ENCODE measurements around the gene BABAM2. TPM values are rescaled to one million over a fixed set of nuclear protein-coding genes. Genes with fewer than 3 reads are reported as not detected.
A peak's percentile ranks its signal among the peaks of the same experiment; 100 is the strongest.

Gene BABAM2
- total RNA-seq, 1 experiment from 2014 or later, result 27.1 TPM

DNA sequence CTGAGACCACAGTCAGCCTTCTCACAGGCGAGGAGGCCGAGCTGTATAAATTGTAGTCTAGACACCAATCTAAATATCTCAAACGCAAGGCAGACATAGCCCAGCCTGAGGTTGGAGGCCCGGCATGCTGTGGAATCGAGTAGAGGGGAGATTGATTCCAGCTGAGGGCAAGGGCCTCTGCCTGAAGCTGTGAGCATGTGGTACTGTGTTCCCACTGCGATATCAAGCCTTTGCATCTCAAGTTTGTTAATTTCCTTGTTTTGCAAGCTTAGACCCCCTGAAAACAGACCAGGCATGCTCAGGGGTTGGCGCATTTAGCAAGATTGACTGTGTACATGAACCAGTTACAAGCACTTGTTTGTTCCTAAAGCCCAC is 437.0 kb downstream of the BABAM2 start:
- peaks cover 27 to 38% of the 10 kb centered on the region in 2 experiments for H3K4me1 Mint-ChIP-seq

More for the DNA sequence above, 437.0 kb downstream of the BABAM2 start:
- no peak overlapping the region for H3K56ac ChIP-seq (ENCODE audit: insufficient read length, low read depth, low read length)
- no peak overlapping the region for H2BK12ac ChIP-seq (ENCODE audit: insufficient read length, low read depth, low read length)
- H3K27ac ChIP-seq (ENCODE audit: insufficient read length, low read depth, low read length), result no peak overlapping the region
- no peaks in the 10 kb centered on the region for H3K27me3 Mint-ChIP-seq (ENCODE audit: low read depth)
- H4K5ac ChIP-seq (ENCODE audit: insufficient read length, low read depth, low read length), result no peak overlapping the region
- H3K4me1 ChIP-seq (ENCODE audit: insufficient read depth, low read length), result no peaks in the 10 kb centered on the region; the same call in 1 of the 2 replicates
- H3K27me3 ChIP-seq (ENCODE audit: insufficient read depth, low read length), result no peaks in the 10 kb centered on the region
- H3K79me2 ChIP-seq (ENCODE audit: insufficient read depth, low read length), result no peaks in the 10 kb centered on the region
- H3K18ac ChIP-seq (ENCODE audit: insufficient read length, low read depth, low read length), result no peak overlapping the region
- H3K36me3 Mint-ChIP-seq (ENCODE audit: insufficient read depth in 1 of 3, low read depth in 3 of 3), result no peaks in the 10 kb centered on the region
- H2AFZ ChIP-seq (ENCODE audit: low read length), result no peak overlapping the region
- H4K8ac ChIP-seq (replicated peaks; ENCODE audit: insufficient read length, low read depth, low read length), result no peak overlapping the region
- no peak for TF ChIP-seq CTCF (conservative IDR thresholded peaks at IDR 0.05)
- no peak overlapping the region for H2BK5ac ChIP-seq (ENCODE audit: insufficient read length, low read length)
- H4K20me1 ChIP-seq (ENCODE audit: control insufficient read depth, insufficient read depth, insufficient read length), result no peaks in the 10 kb centered on the region
- no peak overlapping the region for H2AK5ac ChIP-seq (ENCODE audit: insufficient read length, low read length)
- no peaks in the 10 kb centered on the region for H3K9me3 ChIP-seq (ENCODE audit: control insufficient read depth, low read depth, low read length)
- no peak overlapping the region for H3K9ac ChIP-seq (ENCODE audit: extremely low read depth, insufficient read length, low read length)
- no peak overlapping the region for H2BK120ac ChIP-seq (ENCODE audit: low read depth, low read length, poor library complexity, severe bottlenecking)
- peak overlapping the region in 1 of 3 experiments; percentile 65; a peak in 1 of 7 replicates for H3K27ac Mint-ChIP-seq
- H2BK20ac ChIP-seq (ENCODE audit: low read depth, low read length, poor library complexity, severe bottlenecking), result no peak overlapping the region
- no peak overlapping the region for H2BK15ac ChIP-seq (ENCODE audit: low read depth, low read length)
- H3K79me1 ChIP-seq (ENCODE audit: insufficient read depth, low read depth, low read length, poor library complexity, severe bottlenecking), result no peaks in the 10 kb centered on the region
- WGBS (ENCODE audit: extremely low coverage, insufficient read length, low lambda C conversion rate), result no CpG with 5 or more reads among the region's 7 CpGs
- H3K9me3 Mint-ChIP-seq, result no peaks in the 10 kb centered on the region; a peak in 1 of 5 replicates
- H3K4me2 ChIP-seq (ENCODE audit: insufficient read depth, insufficient read length, low read length), result no peak overlapping the region
- no peak overlapping the region for H3K4ac ChIP-seq (ENCODE audit: low read depth, low read length)
- H3K23ac ChIP-seq (ENCODE audit: insufficient read length, low read depth, low read length), result no peak overlapping the region
- H3K14ac ChIP-seq (ENCODE audit: insufficient read depth, low read length), result no peak overlapping the region
- H3K4me3 Mint-ChIP-seq, result no peak overlapping the region
- no peak for DNase-seq
- no peaks in the 10 kb centered on the region for H3K23me2 ChIP-seq (ENCODE audit: insufficient read length, low read depth, low read length, poor library complexity, severe bottlenecking)
- no peak overlapping the region for H4K91ac ChIP-seq (ENCODE audit: insufficient read length, low read depth, low read length)
- H3T11ph ChIP-seq (ENCODE audit: low read length), result no peak overlapping the region

All from H9 (cell line).